OCI-LY1 (cell line): ENCODE measurements around the gene SLC44A3.

Source experiments
- H2AFZ ChIP-seq: fragments of 200-600 bp; sonication (generic), shearing (Covaris generic); 2 replicates; pipeline ENCODE4 v1.6.0; 2014; ENCODE audit warnings: antibody characterized with exemption, mild to moderate bottlenecking, low read length
- H3F3A ChIP-seq: fragments of 200-600 bp; sonication (generic), shearing (Covaris generic); 2 replicates; pipeline ENCODE4 v1.6.0; 2014; ENCODE audit warnings: mild to moderate bottlenecking, antibody characterized with exemption, low read length, moderate library complexity; ENCODE audit not compliant: insufficient read depth
- H3K27ac ChIP-seq: fragments of 200-600 bp; sonication (generic); 2 replicates; pipeline ENCODE4 v1.5.1; 2014; ENCODE audit warnings: low read length, mixed run types, mild to moderate bottlenecking, low read depth; ENCODE audit not compliant: poor library complexity, severe bottlenecking
- H3K27me3 ChIP-seq: fragments of 200-600 bp; sonication (generic); 2 replicates; pipeline ENCODE4 v1.6.0; 2014; ENCODE audit warnings: antibody characterized with exemption, mild to moderate bottlenecking, low read length, moderate library complexity; ENCODE audit not compliant: insufficient read depth
- H3K36me3 ChIP-seq: fragments of 200-600 bp; sonication (generic); 2 replicates; pipeline ENCODE4 v1.6.1; 2014; ENCODE audit warnings: mild to moderate bottlenecking, antibody characterized with exemption, low read length, moderate library complexity, mixed read lengths; ENCODE audit not compliant: insufficient read depth
- H3K4me1 ChIP-seq: fragments of 200-600 bp; sonication (generic); 2 replicates; pipeline ENCODE4 v1.5.1; 2014; ENCODE audit warnings: mild to moderate bottlenecking, low read length, moderate library complexity; ENCODE audit not compliant: insufficient read depth, severe bottlenecking
- H3K4me2 ChIP-seq: fragments of 200-600 bp; sonication (generic), shearing (Covaris generic); 2 replicates; pipeline ENCODE4 v1.6.1; 2014; ENCODE audit warnings: low read length
- H3K4me3 ChIP-seq: fragments of 200-600 bp; sonication (generic); 2 replicates; pipeline ENCODE4 v1.5.1; 2014; ENCODE audit warnings: low read length, low read depth, mild to moderate bottlenecking, mixed read lengths; ENCODE audit not compliant: poor library complexity, severe bottlenecking
- H3K79me2 ChIP-seq: fragments of 200-600 bp; shearing (Covaris generic); 2 replicates; pipeline ENCODE4 v1.6.1; 2016; ENCODE audit warnings: mixed run types, low read length, mixed read lengths; ENCODE audit not compliant: insufficient read depth
- H3K9ac ChIP-seq: fragments of 200-600 bp; sonication (generic), shearing (Covaris generic); 2 replicates; pipeline ENCODE4 v1.6.1; 2014; ENCODE audit warnings: mild to moderate bottlenecking, low read length, mixed read lengths
- H3K9me2 ChIP-seq: fragments of 200-600 bp; sonication (generic), shearing (Covaris generic); 2 replicates; pipeline ENCODE4 v1.6.1; 2014; ENCODE audit warnings: low read depth, mild to moderate bottlenecking, low read length, mixed read lengths
- H3K9me3 ChIP-seq: fragments of 200-600 bp; shearing (Covaris generic); 2 replicates; pipeline ENCODE4 v1.6.1; 2014; ENCODE audit warnings: low read length, mixed read lengths
- H4K20me1 ChIP-seq: fragments of 200-600 bp; sonication (generic), shearing (Covaris generic); 2 replicates; pipeline ENCODE4 v1.6.0; 2016; ENCODE audit warnings: mild to moderate bottlenecking, low read length; ENCODE audit not compliant: insufficient read depth
- EZH2 ChIP-seq: fragments of 200-600 bp; sonication (generic), shearing (Covaris generic); IDR thresholded peaks from 2 replicates; pipeline ENCODE4 v1.8.0; 2017; ENCODE audit warnings: borderline replicate concordance, mixed run types, mild to moderate bottlenecking, antibody characterized with exemption, low read length, moderate library complexity, mixed read lengths
- TF ChIP-seq, protein P1 (sequence below): fragments of 200-600 bp; sonication (generic), shearing (Covaris generic); IDR thresholded peaks from 2 replicates; pipeline ENCODE4 v1.5.1; 2017; ENCODE audit warnings: mild to moderate bottlenecking, antibody characterized with exemption, low read length, moderate library complexity, mixed read lengths

The SLC44A3 gene

GRCh38 chr1:94777281-94777680, 42.9 kb upstream of the SLC44A3 start:
- H3K36me3 ChIP-seq = no peaks in the 10 kb centered on the region
- H2AFZ ChIP-seq = no peak overlapping the region
- H3K9me2 ChIP-seq = no peaks in the 10 kb centered on the region
- no peak overlapping the region for H3K4me2 ChIP-seq
- no peak overlapping the region for H3K4me3 ChIP-seq
- H3K4me1 ChIP-seq = no peaks in the 10 kb centered on the region
- no peak overlapping the region for H3K27ac ChIP-seq
- H3F3A ChIP-seq = no peaks in the 10 kb centered on the region
- H4K20me1 ChIP-seq = no peaks in the 10 kb centered on the region
- H3K9ac ChIP-seq = no peak overlapping the region
- H3K9me3 ChIP-seq = no peaks in the 10 kb centered on the region
- H3K79me2 ChIP-seq = no peaks in the 10 kb centered on the region
- TF ChIP-seq, protein P1, sequence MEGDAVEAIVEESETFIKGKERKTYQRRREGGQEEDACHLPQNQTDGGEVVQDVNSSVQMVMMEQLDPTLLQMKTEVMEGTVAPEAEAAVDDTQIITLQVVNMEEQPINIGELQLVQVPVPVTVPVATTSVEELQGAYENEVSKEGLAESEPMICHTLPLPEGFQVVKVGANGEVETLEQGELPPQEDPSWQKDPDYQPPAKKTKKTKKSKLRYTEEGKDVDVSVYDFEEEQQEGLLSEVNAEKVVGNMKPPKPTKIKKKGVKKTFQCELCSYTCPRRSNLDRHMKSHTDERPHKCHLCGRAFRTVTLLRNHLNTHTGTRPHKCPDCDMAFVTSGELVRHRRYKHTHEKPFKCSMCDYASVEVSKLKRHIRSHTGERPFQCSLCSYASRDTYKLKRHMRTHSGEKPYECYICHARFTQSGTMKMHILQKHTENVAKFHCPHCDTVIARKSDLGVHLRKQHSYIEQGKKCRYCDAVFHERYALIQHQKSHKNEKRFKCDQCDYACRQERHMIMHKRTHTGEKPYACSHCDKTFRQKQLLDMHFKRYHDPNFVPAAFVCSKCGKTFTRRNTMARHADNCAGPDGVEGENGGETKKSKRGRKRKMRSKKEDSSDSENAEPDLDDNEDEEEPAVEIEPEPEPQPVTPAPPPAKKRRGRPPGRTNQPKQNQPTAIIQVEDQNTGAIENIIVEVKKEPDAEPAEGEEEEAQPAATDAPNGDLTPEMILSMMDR = no peak
- TF ChIP-seq EZH2 = no peak
- H3K27me3 ChIP-seq = no peaks in the 10 kb centered on the region

DNA sequence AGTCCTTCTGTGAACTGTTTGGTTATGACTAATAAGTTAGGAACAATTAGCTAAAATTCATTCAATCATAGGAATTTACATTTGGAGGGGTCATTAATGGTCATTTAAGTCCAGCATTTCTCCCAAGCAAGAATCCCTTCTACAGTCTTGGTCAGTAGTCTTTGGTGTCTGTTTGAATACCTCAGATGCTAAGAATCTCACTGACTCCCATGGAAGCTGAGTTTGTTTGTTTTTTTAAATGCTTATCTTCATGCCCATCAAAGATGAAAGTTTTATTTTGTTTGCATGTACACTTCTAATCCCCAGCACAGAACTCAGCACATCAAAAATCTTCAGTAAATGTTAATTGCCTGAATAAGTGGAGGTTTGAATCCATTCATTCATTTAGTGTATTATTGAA, 41.3 kb upstream of the SLC44A3 start:
- H3K36me3 ChIP-seq = no peaks in the 10 kb centered on the region
- no peak overlapping the region for H2AFZ ChIP-seq
- H3K4me1 ChIP-seq = no peaks in the 10 kb centered on the region

DNA sequence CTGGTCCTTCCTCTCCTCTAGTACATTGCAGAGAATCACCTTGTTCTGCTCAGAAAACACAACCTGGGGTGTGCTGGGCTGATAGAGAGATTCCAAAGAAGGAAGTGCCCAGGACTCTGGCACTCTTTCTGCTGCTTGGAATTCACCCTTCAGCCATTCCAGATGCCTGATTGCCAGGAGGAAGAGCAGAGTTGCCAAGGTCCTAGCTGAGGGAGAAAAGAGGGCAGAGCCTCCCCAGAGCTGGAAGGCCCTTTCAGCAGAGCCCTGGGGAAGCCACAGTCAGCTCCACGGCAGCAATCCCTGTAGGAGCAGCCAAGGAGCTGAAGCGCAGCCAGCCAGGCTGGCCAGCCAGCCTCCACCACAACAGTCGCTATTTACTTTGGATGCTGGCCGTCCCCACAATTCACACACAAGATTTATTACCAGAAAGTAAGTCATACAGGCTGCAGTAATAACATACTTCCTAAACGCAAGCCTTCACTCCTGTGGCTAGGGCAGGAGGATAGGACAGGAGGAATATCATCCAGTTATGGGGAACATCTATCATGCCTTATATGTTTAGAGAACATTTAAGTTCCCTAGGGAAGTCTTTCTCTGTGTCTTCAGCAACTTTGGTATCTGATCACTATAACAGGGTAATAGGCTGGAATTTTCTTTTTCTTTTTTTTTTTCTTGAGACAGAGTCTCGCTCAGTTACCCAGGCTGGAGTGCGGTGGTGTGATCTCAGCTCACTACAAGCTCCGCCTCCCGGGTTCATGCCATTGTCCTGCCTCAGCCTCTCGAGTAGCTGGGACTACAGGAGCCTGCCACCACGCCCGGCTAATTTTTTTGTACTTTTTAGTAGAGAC, 36.6 kb upstream of the SLC44A3 start:
- Histone ChIP-seq H3F3A (no peaks in the 10 kb centered on the region), H3K36me3 (no peaks in the 10 kb centered on the region), H3K79me2 (no peaks in the 10 kb centered on the region), H3K9ac (no peak overlapping the region), H3K9me3 (no peaks in the 10 kb centered on the region), H3K4me2 (no peak overlapping the region), H3K4me3 (no peak overlapping the region), H3K27ac (no peak overlapping the region), H3K9me2 (no peaks in the 10 kb centered on the region), H3K4me1 (no peaks in the 10 kb centered on the region), H3K27me3 (no peaks in the 10 kb centered on the region), H4K20me1 (no peaks in the 10 kb centered on the region), H2AFZ (no peak overlapping the region)
- TF ChIP-seq EZH2 = no peak
- TF ChIP-seq, protein P1 = no peak

More for the DNA sequence above, 41.3 kb upstream of the SLC44A3 start:
- Histone ChIP-seq H3K9me2 (no peaks in the 10 kb centered on the region), H3K27ac (no peak overlapping the region), H4K20me1 (no peaks in the 10 kb centered on the region), H3K4me2 (no peak overlapping the region), H3F3A (no peaks in the 10 kb centered on the region), H3K9ac (no peak overlapping the region), H3K9me3 (no peaks in the 10 kb centered on the region), H3K4me3 (no peak overlapping the region), H3K27me3 (no peaks in the 10 kb centered on the region), H3K79me2 (no peaks in the 10 kb centered on the region)
- TF ChIP-seq, protein P1 = no peak
- no peak for TF ChIP-seq EZH2
